HEK293 (cell line): Measurements from ENCODE around the gene ADD1.
A peak's percentile ranks its signal among the peaks of the same experiment; 100 is the strongest.

ENCODE experiments used
- CTCF ChIA-PET: fragments of 350-600 bp; formaldehyde crosslinking; extraction: SDS; loops from one replicate; lab custom pipeline; 2021; ENCODE audit warnings: antibody characterized with exemption; lab: Yijun Ruan, JAX
- POLR2A ChIA-PET: fragments of 300-600 bp; formaldehyde crosslinking; extraction: SDS; loops from one replicate; lab custom pipeline; 2020; ENCODE audit warnings: antibody characterized with exemption, inconsistent platforms; lab: Yijun Ruan, JAX
- H3K27ac ChIP-seq: fragments of 200-500 bp; sonication (Bioruptor generic); 2 replicates; pipeline ENCODE4 v1.5.1; 2014; ENCODE audit warnings: low read depth, low read length, control low read depth, inconsistent platforms; ENCODE audit errors: extremely low read depth
- H3K36me3 ChIP-seq, 2 experiments: fragments of 200-500 bp in 1 of 2; sonication (Bioruptor generic) in 1 of 2; 1 replicate in 1 of 2; 2 replicates in 1 of 2; pipeline ENCODE4 v1.5.1; 2014 to 2017; ENCODE audit warnings: inconsistent platforms in 2 of 2, low read length in 2 of 2; ENCODE audit not compliant: control insufficient read depth in 2 of 2, insufficient read depth in 1 of 2
- H3K4me1 ChIP-seq: fragments of 200-500 bp; sonication (Bioruptor generic); 2 replicates; pipeline ENCODE4 v1.5.1; 2014; ENCODE audit warnings: mild to moderate bottlenecking, low read length, inconsistent platforms; ENCODE audit not compliant: control insufficient read depth, insufficient read depth
- H3K4me3 ChIP-seq: 2 replicates; pipeline ENCODE4 v1.5.1; 2011; ENCODE audit warnings: low read depth, mild to moderate bottlenecking, control low read depth, low read length, moderate library complexity
- H3K9me3 ChIP-seq: fragments of 200-500 bp; sonication (Bioruptor generic); 2 replicates; pipeline ENCODE4 v1.5.1; 2014; ENCODE audit warnings: low read depth, low read length, inconsistent platforms; ENCODE audit not compliant: control insufficient read depth, insufficient read depth
- HIC1 ChIP-seq: fragments of 450-650 bp; formaldehyde crosslinking; IDR thresholded peaks from 2 replicates; pipeline ENCODE4 v1.5.1; 2016; ENCODE audit warnings: missing biosample characterization, missing genetic modification characterization
- KLF8 ChIP-seq: fragments of 450-650 bp; formaldehyde crosslinking; IDR thresholded peaks from 2 replicates; pipeline ENCODE4 v1.5.1; 2016; ENCODE audit warnings: missing biosample characterization, missing genetic modification characterization
- OSR2 ChIP-seq: fragments of 450-650 bp; formaldehyde crosslinking; IDR thresholded peaks from 2 replicates; pipeline ENCODE4 v1.5.1; 2016; ENCODE audit warnings: missing biosample characterization, missing genetic modification characterization
- WT1 ChIP-seq: fragments of 450-650 bp; formaldehyde crosslinking; IDR thresholded peaks from 2 replicates; pipeline ENCODE4 v1.5.1; 2016; ENCODE audit warnings: missing biosample characterization, missing genetic modification characterization
- ZBTB10 ChIP-seq: fragments of 450-650 bp; formaldehyde crosslinking; IDR thresholded peaks from 2 replicates; pipeline ENCODE4 v1.5.1; 2016; ENCODE audit warnings: missing biosample characterization, missing genetic modification characterization
- ZBTB21 ChIP-seq: fragments of 450-650 bp; formaldehyde crosslinking; IDR thresholded peaks from 2 replicates; pipeline ENCODE4 v1.5.1; 2017; ENCODE audit warnings: missing biosample characterization, missing genetic modification characterization
- ZIC2 ChIP-seq: fragments of 450-650 bp; formaldehyde crosslinking; IDR thresholded peaks from 2 replicates; pipeline ENCODE4 v1.5.1; 2016; ENCODE audit warnings: missing biosample characterization, missing genetic modification characterization
- ZNF449 ChIP-seq: fragments of 450-650 bp; formaldehyde crosslinking; IDR thresholded peaks from 2 replicates; pipeline ENCODE4 v1.5.1; 2017; ENCODE audit warnings: missing biosample characterization, mild to moderate bottlenecking, missing genetic modification characterization, moderate library complexity
- ZNF529 ChIP-seq: fragments of 450-650 bp; formaldehyde crosslinking; IDR thresholded peaks from 2 replicates; pipeline ENCODE4 v1.5.1; 2017; ENCODE audit warnings: missing genetic modification characterization, missing biosample characterization; ENCODE audit not compliant: insufficient replicate concordance
- ZNF701 ChIP-seq: fragments of 450-650 bp; formaldehyde crosslinking; IDR thresholded peaks from 2 replicates; pipeline ENCODE4 v1.5.1; 2016; ENCODE audit warnings: missing biosample characterization, missing genetic modification characterization
- ZNF76 ChIP-seq: fragments of 450-650 bp; formaldehyde crosslinking; IDR thresholded peaks from 2 replicates; pipeline ENCODE4; 2016; ENCODE audit warnings: low read depth, missing biosample characterization, missing genetic modification characterization, borderline replicate concordance

ADD1 gene

GRCh38 chr4:2930135-2930757 is 86.6 kb downstream of the ADD1 start (continued):
- TF ChIP-seq OSR2 (peak; percentile 43), ZNF449 (tag by site-specific recombination) (no peak), ZNF76 (no peak), ZBTB21 (tag by site-specific recombination) (no peak), WT1 (tag by site-specific recombination) (no peak)

- no peak overlapping the region for H3K4me3 ChIP-seq
- TF ChIP-seq OSR2 (peak; percentile 5; the same call in 1 of the 2 replicates), ZNF529 (tag by site-specific recombination) (no peak), ZNF701 (tag by site-specific recombination) (no peak), HIC1 (tag by site-specific recombination) (peak; percentile 47), KLF8 (tag by site-specific recombination) (no peak)
- TF ChIP-seq, all 188 proteins: peak for 2
- CTCF ChIA-PET = interaction anchor here (0.6 kb wide), 1 partner anchor 21 kb away, joined by 4 read pairs; no protein-coding TSS in a partner anchor
- H3K9me3 ChIP-seq = no peaks in the 10 kb centered on the region
- H3K27ac ChIP-seq = no peak overlapping the region
- no peaks in the 10 kb centered on the region; the same call in 1 of the 2 replicates for H3K4me1 ChIP-seq
- POLR2A ChIA-PET = no interaction called here
- H3K36me3 ChIP-seq = peaks cover 0 to 73% of the 10 kb centered on the region in 2 experiments; a peak in 1 of 3 replicates
Measured at GRCh38 chr4:2930758-2931511, 87.3 kb downstream of the ADD1 start.

- POLR2A ChIA-PET = no interaction called here
- CTCF ChIA-PET = no interaction called here
- H3K4me1 ChIP-seq = no peaks in the 10 kb centered on the region; the same call in 1 of the 2 replicates
- peaks cover 0 to 72% of the 10 kb centered on the region in 2 experiments; a peak in 1 of 3 replicates for H3K36me3 ChIP-seq
- TF ChIP-seq ZIC2 (0 out of 2 replicates have a peak, but pooled peaks have one; percentile 13), HIC1 (tag by site-specific recombination) (0 out of 2 replicates have a peak, but pooled peaks have one; percentile 26), ZBTB10 (tag by site-specific recombination) (no peak)
- no peak overlapping the region for H3K27ac ChIP-seq
- H3K9me3 ChIP-seq = no peaks in the 10 kb centered on the region
- no peak overlapping the region for H3K4me3 ChIP-seq
Measured at GRCh38 chr4:2931512-2932301, 88.1 kb downstream of the ADD1 start.
